Sigmoid colon (tissue), 7 donors: Measurements from ENCODE around the gene SIPA1L3. TPM values are rescaled to one million over a fixed set of nuclear protein-coding genes. Genes with fewer than 3 reads are reported as not detected.

Experiments
- DNase-seq: peaks from one replicate; pipeline ENCODE4 v3.0.0-alpha.2; 2019
- H3K27ac ChIP-seq, 4 donors: fragments of 200-600 bp; sonication (generic); one replicate each; pipeline ENCODE4 v1.5.1; 2016 to 2019; ENCODE audit warnings: mild to moderate bottlenecking in 1 of 4
- H3K27me3 ChIP-seq, 3 donors: fragments of 200-600 bp; sonication (generic); one replicate each; pipeline ENCODE4 v1.5.1; 2019; ENCODE audit warnings: mild to moderate bottlenecking in 1 of 3
- H3K36me3 ChIP-seq, 4 donors: fragments of 200-600 bp; sonication (generic); one replicate each; pipeline ENCODE4 v1.5.1; 2016 to 2019
- H3K4me1 ChIP-seq, 4 donors: fragments of 200-600 bp; sonication (generic); one replicate each; pipeline ENCODE4 v1.5.1; 2017 to 2019
- H3K4me3 ChIP-seq, 4 donors: fragments of 200-600 bp; sonication (generic); one replicate each; pipeline ENCODE4 v1.5.1; 2017 to 2019; ENCODE audit warnings: mild to moderate bottlenecking in 2 of 4, moderate library complexity in 1 of 4
- H3K9me3 ChIP-seq, 4 donors: fragments of 200-600 bp in 3 of 4; sonication (generic) in 3 of 4; one replicate each; pipeline versions ENCODE4 v1.5.1 to v1.6.1; 2013 to 2019
- EP300 ChIP-seq, 4 donors: sonication (generic); formaldehyde crosslinking; IDR thresholded peaks; one replicate each; pipeline ENCODE4 v1.6.1; 2017; ENCODE audit warnings: antibody characterized with exemption in 4 of 4
- POLR2A ChIP-seq, 2 donors: fragments of 450-650 bp; IDR thresholded peaks; one replicate each; pipeline ENCODE4 v1.6.1; 2016; ENCODE audit warnings: antibody characterized with exemption in 2 of 2, mild to moderate bottlenecking in 2 of 2, moderate library complexity in 2 of 2
- POLR2AphosphoS5 ChIP-seq, 4 donors: sonication (generic); formaldehyde crosslinking; IDR thresholded peaks; one replicate each; pipeline ENCODE4 v1.6.1; 2017; ENCODE audit warnings: antibody characterized with exemption in 4 of 4
- WGBS, 2 donors: extraction: QIAGEN DNeasy Blood & Tissue Kit; methylation state at CpG; one replicate each; pipeline ENCODE4 v1.1.7; 2013; 5-methylcytosine and 5-hydroxymethylcytosine counted together
- intact Hi-C: fragments of 100-400 bp; cut with DNase I; formaldehyde crosslinking; loops from one replicate; pipeline ENCODE4 v1.15.1; 2023
- polyA plus RNA-seq, 3 donors: library from polyadenylated mRNA; stranded (reverse); fragments of 200-250 nt; gene quantifications; one replicate each; pipeline ENCODE4 v1.2.3, GENCODE V29; 2013
- total RNA-seq, 4 donors: library from RNA; depleted of rRNA; stranded (reverse); fragments of >200 nt; gene quantifications; one replicate each; pipeline ENCODE4 v1.1.0, GENCODE V29; 2016
- TF ChIP-seq, protein P1 (sequence below), 4 experiments: fragments of 450-650 bp in 3 of 4; fragments of 200-600 bp in 1 of 4; IDR thresholded peaks; one replicate each; pipeline ENCODE4 v1.5.1; 2016 to 2019; ENCODE audit warnings: antibody characterized with exemption in 4 of 4, mild to moderate bottlenecking in 3 of 4, moderate library complexity in 2 of 4
- donor health status: healthy with polysubstance abuse.
- donor health status: Bipolar disorder and iron deficiency.
- donor health status: healthy.

The SIPA1L3 gene
- total and polyA plus RNA-seq, 7 donors = 7.7 to 47.9 (median 9.9) TPM

DNA sequence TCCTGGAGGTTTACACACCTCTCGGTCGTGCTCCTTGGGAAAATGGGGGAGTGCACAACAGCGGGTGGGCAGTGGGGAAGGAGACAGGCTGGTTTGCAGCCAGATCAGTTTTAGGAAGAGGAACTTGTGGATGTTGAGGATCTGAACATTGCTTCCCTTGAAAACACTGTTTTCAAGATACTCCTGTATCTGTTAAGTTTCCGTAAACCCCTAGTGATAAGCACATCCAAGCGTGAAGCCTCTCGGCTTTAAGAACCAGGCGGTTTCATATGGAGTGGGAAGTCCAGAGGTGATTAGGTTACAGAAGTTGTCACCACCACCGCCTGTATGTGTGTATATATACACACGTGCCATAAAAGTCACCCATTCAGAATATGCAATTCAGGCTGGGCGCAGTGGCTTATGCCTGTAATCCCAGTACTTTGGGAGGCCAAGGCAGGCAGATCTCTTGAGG lies 47.4 kb downstream of the SIPA1L3 start:
- no peak for TF ChIP-seq POLR2A (IDR thresholded peaks at IDR 0.05)
- no peaks in the 10 kb centered on the region for H3K36me3 ChIP-seq
- H3K4me1 ChIP-seq = no peaks in the 10 kb centered on the region
- DNase-seq = no peak
- no peaks in the 10 kb centered on the region for H3K27me3 ChIP-seq
- H3K9me3 ChIP-seq = no peaks in the 10 kb centered on the region
- intact Hi-C loops = no loop called here
- 17 to 57% methylated on average over 10 of the region's 10 CpGs for WGBS, 2 donors
- H3K4me3 ChIP-seq = no peak overlapping the region
- H3K27ac ChIP-seq = no peak overlapping the region

- no peaks in the 10 kb centered on the region for H3K9me3 ChIP-seq
- H3K27me3 ChIP-seq = no peaks in the 10 kb centered on the region
- no peaks in the 10 kb centered on the region for H3K4me1 ChIP-seq
- WGBS, 2 donors = 84 to 87% methylated on average over 8 of the region's 8 CpGs
- intact Hi-C loops = no loop called here
- no peak overlapping the region for H3K4me3 ChIP-seq
- H3K36me3 ChIP-seq = no peaks in the 10 kb centered on the region
- no peak for DNase-seq
- no peak for TF ChIP-seq EP300 (IDR thresholded peaks at IDR 0.05)
- no peak overlapping the region for H3K27ac ChIP-seq
Observed at GRCh38 chr19:37955986-37956385, 49.0 kb downstream of the SIPA1L3 start.

DNA sequence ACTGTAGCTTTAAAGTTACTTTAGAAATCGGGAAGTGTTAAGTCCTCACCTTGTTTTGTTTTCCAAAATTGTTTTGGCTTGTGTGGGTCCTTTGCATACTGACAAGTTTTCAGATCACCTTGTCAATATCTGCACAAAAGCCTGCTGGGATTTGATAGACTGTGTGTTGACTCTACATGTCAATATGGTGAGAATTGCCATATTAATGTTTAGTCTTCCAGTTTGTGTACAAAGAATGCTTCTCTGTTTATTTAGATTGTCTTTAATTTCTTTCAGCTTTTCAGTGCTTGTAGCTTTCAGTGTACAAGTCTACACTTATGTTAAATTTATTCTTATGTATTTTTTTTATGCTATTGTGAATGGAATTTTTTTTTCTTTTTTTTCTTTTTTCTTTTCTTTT lies 50.2 kb downstream of the SIPA1L3 start:
- H3K4me3 ChIP-seq = no peak overlapping the region
- no peaks in the 10 kb centered on the region for H3K36me3 ChIP-seq
- H3K9me3 ChIP-seq = no peaks in the 10 kb centered on the region
- H3K27me3 ChIP-seq = no peaks in the 10 kb centered on the region
- H3K27ac ChIP-seq = no peak overlapping the region
- WGBS, 2 donors = 94 to 97% methylated on average over 1 of the region's 1 CpG
- no peak for DNase-seq
- no peak for TF ChIP-seq EP300 (IDR thresholded peaks at IDR 0.05)
- H3K4me1 ChIP-seq = no peaks in the 10 kb centered on the region
- intact Hi-C loops = no loop called here

DNA sequence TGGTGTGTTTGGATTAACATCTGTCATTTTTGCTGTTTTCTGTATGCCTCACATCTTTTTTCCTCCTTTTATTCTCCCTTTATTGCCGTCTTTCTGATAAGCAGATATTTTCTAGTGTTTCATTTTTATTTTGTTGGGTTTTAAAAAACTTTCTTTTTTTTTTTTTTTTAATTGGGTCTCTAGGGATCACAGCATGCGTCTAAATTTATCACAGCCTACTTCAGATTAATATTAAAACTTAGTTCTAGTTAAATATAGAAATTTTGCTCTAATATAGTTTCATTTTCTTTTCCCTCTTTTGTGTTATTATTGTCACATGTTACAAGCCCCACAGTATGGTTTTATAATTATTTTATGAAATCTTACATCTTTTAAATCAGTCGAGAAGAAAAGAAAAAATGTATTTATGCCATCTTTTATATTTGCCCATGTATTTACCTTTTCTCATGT lies 52.7 kb downstream of the SIPA1L3 start:
- Histone ChIP-seq H3K9me3 (no peaks in the 10 kb centered on the region), H3K4me1 (no peaks in the 10 kb centered on the region), H3K27me3 (no peaks in the 10 kb centered on the region), H3K27ac (no peak overlapping the region), H3K36me3 (no peaks in the 10 kb centered on the region), H3K4me3 (no peak overlapping the region)
- 61 to 80% methylated on average over 3 of the region's 3 CpGs for WGBS, 2 donors
- TF ChIP-seq, protein P1, sequence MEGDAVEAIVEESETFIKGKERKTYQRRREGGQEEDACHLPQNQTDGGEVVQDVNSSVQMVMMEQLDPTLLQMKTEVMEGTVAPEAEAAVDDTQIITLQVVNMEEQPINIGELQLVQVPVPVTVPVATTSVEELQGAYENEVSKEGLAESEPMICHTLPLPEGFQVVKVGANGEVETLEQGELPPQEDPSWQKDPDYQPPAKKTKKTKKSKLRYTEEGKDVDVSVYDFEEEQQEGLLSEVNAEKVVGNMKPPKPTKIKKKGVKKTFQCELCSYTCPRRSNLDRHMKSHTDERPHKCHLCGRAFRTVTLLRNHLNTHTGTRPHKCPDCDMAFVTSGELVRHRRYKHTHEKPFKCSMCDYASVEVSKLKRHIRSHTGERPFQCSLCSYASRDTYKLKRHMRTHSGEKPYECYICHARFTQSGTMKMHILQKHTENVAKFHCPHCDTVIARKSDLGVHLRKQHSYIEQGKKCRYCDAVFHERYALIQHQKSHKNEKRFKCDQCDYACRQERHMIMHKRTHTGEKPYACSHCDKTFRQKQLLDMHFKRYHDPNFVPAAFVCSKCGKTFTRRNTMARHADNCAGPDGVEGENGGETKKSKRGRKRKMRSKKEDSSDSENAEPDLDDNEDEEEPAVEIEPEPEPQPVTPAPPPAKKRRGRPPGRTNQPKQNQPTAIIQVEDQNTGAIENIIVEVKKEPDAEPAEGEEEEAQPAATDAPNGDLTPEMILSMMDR (IDR thresholded peaks at IDR 0.05) = no peak
- TF ChIP-seq EP300 (IDR thresholded peaks at IDR 0.05) (no peak), POLR2A (IDR thresholded peaks at IDR 0.05) (no peak), POLR2AphosphoS5 (IDR thresholded peaks at IDR 0.05) (no peak)
- no peak for DNase-seq
- intact Hi-C loops = no loop called here

- WGBS, 2 donors = 96 to 99% methylated on average over 4 of the region's 4 CpGs
- no peaks in the 10 kb centered on the region for H3K27me3 ChIP-seq
- no peaks in the 10 kb centered on the region for H3K36me3 ChIP-seq
- TF ChIP-seq, protein P1 (IDR thresholded peaks at IDR 0.05) = no peak
- TF ChIP-seq POLR2A (IDR thresholded peaks at IDR 0.05) (no peak), POLR2AphosphoS5 (IDR thresholded peaks at IDR 0.05) (no peak), EP300 (IDR thresholded peaks at IDR 0.05) (no peak)
- intact Hi-C loops = no loop called here
- no peak for DNase-seq
- H3K27ac ChIP-seq = no peak overlapping the region
- no peaks in the 10 kb centered on the region for H3K9me3 ChIP-seq
- no peaks in the 10 kb centered on the region for H3K4me1 ChIP-seq
- no peak overlapping the region for H3K4me3 ChIP-seq
Observed at GRCh38 chr19:37961198-37961597, 54.2 kb downstream of the SIPA1L3 start.

- intact Hi-C loops = no loop called here
- no peak overlapping the region for H3K27ac ChIP-seq
- TF ChIP-seq POLR2AphosphoS5 (IDR thresholded peaks at IDR 0.05) (no peak), EP300 (IDR thresholded peaks at IDR 0.05) (no peak), POLR2A (IDR thresholded peaks at IDR 0.05) (no peak)
- TF ChIP-seq, protein P1 (IDR thresholded peaks at IDR 0.05) = no peak
- H3K9me3 ChIP-seq = no peaks in the 10 kb centered on the region
- 89% methylated on average over 4 of the region's 4 CpGs for WGBS, 2 donors
- DNase-seq = no peak
- no peak overlapping the region for H3K4me3 ChIP-seq
- H3K27me3 ChIP-seq = no peaks in the 10 kb centered on the region
- no peaks in the 10 kb centered on the region for H3K4me1 ChIP-seq
- no peaks in the 10 kb centered on the region for H3K36me3 ChIP-seq
Observed at GRCh38 chr19:37963190-37963936, 56.4 kb downstream of the SIPA1L3 start.
